Measurements from ENCODE around the gene CDX1.

CDX1 gene

GRCh38 chr5:150184990-150185912, 18.7 kb downstream of the CDX1 start:
- peak; percentile 75 to 85 (median 80) for DNase-seq

- DNase-seq: no peak
These were observed 19.6 kb downstream of the CDX1 start for GRCh38 chr5:150186137-150186536.

GRCh38 chr5:150186897-150187296, 20.3 kb downstream of the CDX1 start:
- DNase-seq: no peak

DNA sequence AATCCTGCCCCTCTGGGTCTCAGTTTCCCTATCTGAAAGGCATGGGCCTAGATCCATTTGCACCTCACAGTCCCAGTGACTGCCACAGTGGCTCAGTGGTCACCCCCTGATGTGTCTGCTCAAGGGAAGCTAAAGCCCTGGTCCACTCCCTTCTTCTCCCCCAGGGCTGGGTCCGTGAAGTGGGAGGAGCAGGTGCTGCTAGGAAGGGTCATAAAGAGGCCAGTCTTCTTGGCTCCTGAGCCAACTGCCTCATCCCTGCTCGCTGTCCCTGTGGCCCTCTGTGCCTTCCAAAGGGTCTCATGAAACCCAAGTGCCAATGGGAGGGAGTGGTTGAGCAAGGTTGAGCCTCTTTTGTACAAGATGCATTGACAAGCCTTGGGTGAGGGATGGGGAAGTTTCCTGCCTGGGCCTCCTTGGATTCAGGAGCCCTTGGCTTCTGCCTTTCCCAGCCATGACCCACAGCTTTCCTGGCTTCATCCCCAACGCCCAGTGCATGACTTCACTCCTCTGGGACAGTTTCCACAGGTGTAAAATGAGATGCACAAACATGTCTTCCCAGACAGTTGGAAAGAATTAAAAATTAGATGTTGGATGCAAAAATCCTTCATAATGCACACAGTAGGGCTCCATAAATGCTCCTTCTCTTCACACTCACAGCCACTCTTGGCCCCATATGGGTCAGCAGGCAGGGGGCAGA, 21.7 kb downstream of the CDX1 start:
- no peak for DNase-seq

GRCh38 chr5:150189326-150189725, 22.7 kb downstream of the CDX1 start:
- peak; percentile 32 to 55 (median 48) for DNase-seq

- peak in 1 of 3 donors; percentile 34 for DNase-seq
These were observed 23.3 kb downstream of the CDX1 start, which contains the start of gene SLC6A7 for GRCh38 chr5:150189728-150190502. Gene SLC6A7, plus strand, starts transcription at chr5:150190062. Its CDS starts 266 bp downstream, at chr5:150190328.

DNA sequence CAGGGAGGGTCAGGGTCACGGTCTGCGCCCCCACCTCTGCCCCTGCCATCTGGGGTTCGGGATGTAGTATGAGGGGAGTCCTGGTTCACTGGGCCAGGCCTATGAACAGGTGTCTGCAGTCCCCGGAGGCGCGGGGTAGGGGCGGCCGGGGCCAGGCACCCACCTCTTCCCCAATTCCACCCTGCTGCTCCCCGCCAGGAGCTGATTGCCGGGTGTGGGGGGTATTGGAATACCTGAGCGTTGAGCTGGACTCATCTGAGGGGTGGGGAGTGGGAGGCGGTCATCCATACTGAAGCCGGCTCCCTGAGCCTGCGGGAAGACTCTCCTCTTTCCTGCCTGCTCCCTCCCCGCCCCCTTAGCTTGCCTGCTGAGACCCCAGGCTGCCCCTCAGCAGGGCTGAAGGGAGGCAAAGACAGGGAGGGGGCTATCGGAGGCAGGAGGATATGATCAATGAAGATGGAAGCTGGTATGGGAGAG, 24.0 kb downstream of the CDX1 start:
- no peak for DNase-seq

GRCh38 chr5:150190987-150191386, 24.4 kb downstream of the CDX1 start:
- no peak for DNase-seq

DNA sequence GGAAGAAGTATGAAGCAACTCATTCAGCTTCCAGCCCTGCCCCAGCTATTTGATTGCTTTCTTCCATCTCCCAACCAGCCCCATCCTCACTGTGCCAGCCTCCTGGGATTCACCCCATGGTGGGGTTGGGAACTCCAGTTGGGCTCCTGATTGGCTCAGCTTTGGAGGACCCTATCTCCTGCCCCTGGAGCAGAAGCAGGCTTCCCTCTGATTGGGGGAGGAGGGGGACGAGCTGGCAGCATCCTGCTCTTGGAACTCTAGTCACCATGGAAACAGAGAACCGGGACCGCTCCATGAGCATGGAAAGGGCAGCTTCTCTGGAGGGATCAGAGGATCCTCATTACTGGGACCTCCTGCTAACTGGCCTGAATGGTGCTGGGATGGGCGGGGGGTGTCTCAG, 25.9 kb downstream of the CDX1 start:
- no peak for DNase-seq

DNA sequence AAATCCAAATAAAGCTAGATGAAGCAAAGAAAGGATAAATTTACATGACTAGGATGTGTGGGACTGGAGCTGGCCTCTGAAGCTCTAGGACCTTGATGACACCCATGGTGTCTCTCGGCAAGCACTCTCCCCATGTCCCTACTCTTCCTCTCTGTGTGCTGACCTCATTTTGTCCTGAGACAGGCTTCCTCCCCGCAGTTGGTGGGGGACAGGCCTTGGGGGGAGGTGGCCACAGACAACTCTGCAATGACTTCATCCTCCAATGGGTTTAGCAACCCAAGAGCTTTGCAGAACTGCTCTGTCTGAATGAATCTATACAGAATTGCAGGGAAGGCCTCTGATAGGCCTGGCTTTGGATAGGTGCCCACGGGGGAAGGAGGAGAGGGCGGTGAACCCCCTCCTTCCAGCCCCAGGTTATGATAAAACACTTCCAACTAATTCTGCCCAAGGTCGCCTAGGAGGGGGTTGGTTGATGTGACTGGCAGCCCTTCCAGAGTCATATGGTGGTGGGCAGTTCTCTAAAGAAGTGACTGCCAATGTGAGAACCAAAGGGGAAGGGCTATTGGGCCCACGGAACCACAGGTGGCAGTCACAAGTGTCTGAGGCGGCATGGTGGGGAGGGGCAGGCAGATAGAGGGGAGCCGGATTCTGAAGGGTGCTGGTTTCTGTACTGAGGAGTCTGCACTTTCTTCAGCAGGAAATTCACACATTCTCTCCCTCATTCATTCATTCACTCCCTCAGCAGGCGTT, 29.3 kb downstream of the CDX1 start:
- DNase-seq: peak; percentile 34 to 60 (median 55)

DNA sequence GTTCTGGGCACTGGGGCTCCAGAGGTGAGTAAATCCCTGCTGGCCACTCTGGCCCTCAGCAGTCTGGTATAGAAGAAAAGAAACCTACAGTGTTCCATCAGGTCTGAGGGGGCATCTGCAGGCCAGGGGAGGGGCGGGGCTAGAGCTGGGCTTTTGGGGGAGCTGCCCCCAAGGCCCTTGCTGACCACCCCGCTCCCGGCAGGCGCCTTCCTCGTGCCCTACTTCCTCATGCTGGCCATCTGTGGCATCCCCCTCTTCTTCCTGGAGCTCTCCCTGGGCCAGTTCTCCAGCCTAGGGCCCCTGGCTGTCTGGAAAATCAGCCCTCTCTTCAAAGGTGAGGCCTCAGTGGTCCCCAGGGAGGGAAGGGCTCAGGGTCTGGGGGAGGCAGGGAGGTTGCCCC, 29.9 kb downstream of the CDX1 start:
- peak in 1 of 3 donors; percentile 25 for DNase-seq

DNA sequence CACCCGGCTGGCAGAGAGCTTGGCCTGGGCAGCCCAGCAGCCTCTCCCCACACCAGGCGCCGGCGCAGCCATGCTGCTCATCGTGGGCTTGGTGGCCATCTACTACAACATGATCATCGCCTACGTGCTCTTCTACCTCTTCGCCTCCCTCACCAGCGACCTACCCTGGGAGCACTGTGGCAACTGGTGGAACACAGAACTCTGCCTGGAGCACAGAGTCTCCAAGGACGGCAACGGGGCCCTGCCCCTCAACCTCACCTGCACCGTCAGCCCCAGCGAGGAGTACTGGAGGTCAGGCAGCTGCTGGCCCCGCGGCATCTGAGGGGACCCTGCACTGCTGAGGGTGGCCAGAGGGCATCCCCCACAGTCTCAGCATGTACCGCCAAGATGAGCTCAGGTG, 30.4 kb downstream of the CDX1 start:
- no peak for DNase-seq

DNA sequence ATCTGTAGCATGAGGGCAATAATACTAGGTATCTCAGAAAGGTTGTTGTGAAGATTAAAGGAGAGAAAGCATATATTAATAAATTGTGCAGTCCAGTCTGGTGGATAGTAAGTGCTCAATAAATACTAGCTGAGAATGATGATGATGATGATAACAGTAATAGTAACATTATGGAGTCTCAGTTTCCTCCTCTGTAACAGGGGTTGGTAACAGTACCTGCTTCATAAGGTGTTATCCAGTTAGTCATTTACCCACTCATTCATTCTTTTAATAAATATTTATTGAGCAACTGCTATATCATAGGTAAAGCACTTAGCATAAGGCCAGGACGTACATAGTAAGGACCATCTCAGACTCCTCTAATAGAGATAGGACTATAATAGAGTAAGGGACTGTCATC, 30.9 kb downstream of the CDX1 start:
- DNase-seq: no peak

- no peak for DNase-seq
These were observed 35.9 kb downstream of the CDX1 start for GRCh38 chr5:150202501-150202900.

GRCh38 chr5:150203832-150204589, 37.4 kb downstream of the CDX1 start:
- DNase-seq: no peak

DNA sequence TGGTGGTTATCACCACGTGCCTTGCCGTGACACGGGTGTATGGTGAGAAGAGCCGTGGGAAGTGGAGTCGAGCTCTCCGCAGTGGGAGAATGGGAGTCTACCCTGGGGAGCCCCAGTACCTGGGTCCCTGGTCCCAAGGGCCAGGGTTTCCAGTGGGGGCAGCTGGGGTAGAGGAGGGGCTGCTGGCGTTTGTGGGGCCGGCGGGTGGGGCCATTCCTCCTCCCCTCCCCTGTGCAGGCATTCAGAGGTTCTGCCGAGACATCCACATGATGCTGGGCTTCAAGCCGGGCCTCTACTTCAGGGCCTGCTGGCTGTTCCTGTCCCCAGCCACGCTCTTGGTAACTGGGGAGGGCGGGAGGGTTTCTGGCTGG, 38.0 kb downstream of the CDX1 start:
- DNase-seq: no peak

DNA sequence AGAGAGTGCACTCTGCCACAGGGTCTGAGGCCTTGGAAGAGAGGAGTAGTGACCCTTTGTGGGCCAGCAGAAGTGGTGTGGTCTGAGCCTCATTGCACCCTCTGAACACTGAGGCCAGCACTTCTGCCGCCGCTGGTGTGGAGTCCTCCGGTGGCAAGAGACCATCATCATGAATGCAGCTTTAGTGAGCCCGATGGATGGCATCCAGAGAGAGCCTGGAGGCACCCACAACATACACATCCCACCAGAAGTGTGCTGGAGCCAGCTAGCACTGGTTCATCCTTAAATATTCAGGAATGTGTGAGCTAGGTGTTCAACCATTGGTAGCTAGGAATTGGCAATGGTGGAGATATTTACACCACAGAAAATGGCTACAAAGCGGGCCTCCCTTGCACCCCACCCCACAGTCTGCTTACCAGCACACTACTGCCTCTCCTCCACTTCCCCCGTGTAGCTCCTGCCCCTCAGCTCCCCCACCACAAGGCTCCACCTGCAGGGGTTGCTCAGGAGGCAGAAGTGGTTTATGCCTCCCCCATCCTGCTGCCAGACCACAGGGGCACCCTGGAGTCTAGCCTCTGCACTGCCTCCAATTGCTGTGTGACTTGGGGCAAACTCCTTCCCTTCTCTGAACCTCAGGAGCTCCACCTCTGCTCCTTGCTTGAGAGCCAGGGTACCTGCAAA, 39.7 kb downstream of the CDX1 start:
- no peak for DNase-seq

- DNase-seq: no peak
These were observed 40.2 kb downstream of the CDX1 start for GRCh38 chr5:150206779-150207115.

DNA sequence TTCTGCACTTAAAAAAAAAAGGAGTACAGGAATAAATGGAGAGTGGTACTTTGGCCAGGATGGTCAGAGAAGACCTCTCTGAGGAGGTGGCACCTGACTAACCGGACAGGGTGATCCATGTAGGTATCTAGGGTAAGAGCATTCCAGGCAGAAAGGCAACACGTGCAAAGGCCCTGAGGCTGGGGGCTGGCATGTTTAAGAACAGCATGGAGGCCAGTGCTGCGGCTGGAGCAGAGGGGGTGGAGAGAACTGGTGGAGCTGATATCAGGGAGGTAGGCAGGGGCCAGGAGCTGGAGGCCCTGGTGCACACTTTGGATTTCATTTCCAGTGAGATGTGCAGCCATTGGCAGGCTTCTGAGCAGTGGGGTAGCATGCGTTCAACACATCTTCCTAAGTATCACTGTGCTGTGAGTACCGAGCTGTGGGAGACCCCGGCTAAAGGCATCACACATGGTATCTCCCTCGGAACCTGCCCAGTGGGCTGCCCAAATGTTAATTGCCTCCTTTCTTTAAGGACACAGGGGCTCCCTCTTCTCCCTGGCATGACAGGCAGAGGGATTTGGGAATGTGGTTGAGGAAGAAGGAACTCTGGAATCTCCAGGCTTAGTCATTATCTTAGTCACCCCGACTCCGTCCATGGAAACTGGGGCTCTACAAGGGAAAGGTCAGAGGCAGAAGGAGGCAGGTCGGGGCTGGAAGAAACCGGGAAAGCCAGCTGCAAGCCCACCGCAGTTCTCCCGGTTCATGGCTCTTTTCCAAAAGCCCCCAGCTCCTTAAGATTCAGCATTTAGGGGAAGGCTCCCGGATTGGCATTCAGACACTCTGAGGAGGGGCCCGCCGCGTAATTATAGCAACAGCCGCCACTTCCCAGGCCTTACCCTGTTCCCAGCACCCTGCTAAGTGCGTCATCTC, 41.9 kb downstream of the CDX1 start:
- peak; percentile 59 to 76 (median 67) for DNase-seq

DNA sequence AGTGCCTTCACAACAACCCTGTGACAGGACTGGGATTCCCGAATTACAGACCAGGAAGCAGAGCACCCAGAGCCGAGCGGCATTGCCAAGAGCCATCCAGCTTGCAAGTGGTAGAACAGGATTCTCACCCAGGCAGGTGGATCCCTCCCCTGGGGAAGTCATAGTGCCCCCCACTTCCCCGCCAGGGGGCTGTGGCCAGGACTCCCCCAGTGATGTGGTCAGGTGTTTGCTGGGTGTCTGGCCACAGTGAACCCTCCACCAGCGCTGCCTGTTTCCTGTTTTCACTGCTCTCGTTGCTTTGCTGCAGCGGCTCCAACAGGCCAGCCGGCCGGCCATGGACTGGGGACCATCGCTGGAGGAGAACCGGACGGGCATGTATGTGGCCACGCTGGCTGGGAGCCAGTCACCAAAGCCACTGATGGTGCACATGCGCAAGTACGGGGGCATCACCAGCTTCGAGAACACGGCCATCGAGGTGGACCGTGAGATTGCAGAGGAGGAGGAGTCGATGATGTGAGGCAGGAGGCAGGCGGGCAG, 42.6 kb downstream of the CDX1 start:
- peak; percentile 90 to 91 (median 91) for DNase-seq
